ENCODE measurements around the gene SLBP. TPM values are rescaled to one million over a fixed set of nuclear protein-coding genes. Genes with fewer than 3 reads are reported as not detected.
"Not testable (repeated sequence)": the region's sequence is repeated elsewhere in the genome, so short reads cannot be mapped to it uniquely, and the experiment has no call there.

The SLBP gene
- total RNA-seq, 1 donor from 2014 or later, result 62.9 TPM

- DNase-seq (ENCODE audit: low read depth) (no peak), FAIRE-seq (no peak)
- Histone ChIP-seq H3K4me3 (ENCODE audit: low read depth, low read length) (no peak overlapping the region), H3K27me3 (ENCODE audit: control insufficient read depth, insufficient read depth, low read length) (no peaks in the 10 kb centered on the region), H3K36me3 (ENCODE audit: control insufficient read depth, insufficient read depth, low read length) (peaks cover 7% of the 10 kb centered on the region)
- TF ChIP-seq CTCF (IDR thresholded peaks at IDR 0.05; ENCODE audit: insufficient read depth, low read length, severe bottlenecking), result no peak
These were observed 6.4 kb downstream of the SLBP start for GRCh38 chr4:1705732-1706131.

- TF ChIP-seq CTCF (IDR thresholded peaks at IDR 0.05; ENCODE audit: insufficient read depth, low read length, severe bottlenecking), result no peak
- DNase-seq (ENCODE audit: low read depth) (no peak), FAIRE-seq (no peak)
- peaks cover 9% of the 10 kb centered on the region for H3K36me3 ChIP-seq (ENCODE audit: control insufficient read depth, insufficient read depth, low read length)
- H3K27me3 ChIP-seq (ENCODE audit: control insufficient read depth, insufficient read depth, low read length), result no peaks in the 10 kb centered on the region
- no peak overlapping the region for H3K4me3 ChIP-seq (ENCODE audit: low read depth, low read length)
These were observed 8.3 kb downstream of the SLBP start for GRCh38 chr4:1703867-1704266.

- not testable (repeated sequence) for H3K27me3 ChIP-seq (ENCODE audit: control insufficient read depth, insufficient read depth, low read length); FAIRE-seq; DNase-seq (ENCODE audit: low read depth); H3K4me3 ChIP-seq (ENCODE audit: low read depth, low read length)
- H3K36me3 ChIP-seq (ENCODE audit: control insufficient read depth, insufficient read depth, low read length), result peaks cover 13% of the 10 kb centered on the region
These were observed 10.4 kb downstream of the SLBP start for GRCh38 chr4:1701671-1702070.

GRCh38 chr4:1695913-1696312 is 16.2 kb downstream of the SLBP start:
- no peak overlapping the region for H3K4me3 ChIP-seq (ENCODE audit: low read depth, low read length)
- DNase-seq (ENCODE audit: low read depth), result no peak
- no peak for FAIRE-seq
- no peaks in the 10 kb centered on the region for H3K27me3 ChIP-seq (ENCODE audit: control insufficient read depth, insufficient read depth, low read length)
- peaks cover 23% of the 10 kb centered on the region for H3K36me3 ChIP-seq (ENCODE audit: control insufficient read depth, insufficient read depth, low read length)
- TF ChIP-seq CTCF (IDR thresholded peaks at IDR 0.05; ENCODE audit: insufficient read depth, low read length, severe bottlenecking), result no peak

- peak; percentile 96 for TF ChIP-seq CTCF (IDR thresholded peaks at IDR 0.05; ENCODE audit: insufficient read depth, low read length, severe bottlenecking)
- no peaks in the 10 kb centered on the region for H3K27me3 ChIP-seq (ENCODE audit: control insufficient read depth, insufficient read depth, low read length)
- DNase-seq (ENCODE audit: low read depth) (peak; percentile 71), FAIRE-seq (no peak)
- peaks cover 19% of the 10 kb centered on the region for H3K36me3 ChIP-seq (ENCODE audit: control insufficient read depth, insufficient read depth, low read length)
- no peak overlapping the region for H3K4me3 ChIP-seq (ENCODE audit: low read depth, low read length)
These were observed 18.8 kb downstream of the SLBP start for GRCh38 chr4:1693131-1693896.

- no peak for TF ChIP-seq CTCF (IDR thresholded peaks at IDR 0.05; ENCODE audit: insufficient read depth, low read length, severe bottlenecking)
- H3K36me3 ChIP-seq (ENCODE audit: control insufficient read depth, insufficient read depth, low read length), result peaks cover 15% of the 10 kb centered on the region
- no peak overlapping the region for H3K4me3 ChIP-seq (ENCODE audit: low read depth, low read length)
- no peaks in the 10 kb centered on the region for H3K27me3 ChIP-seq (ENCODE audit: control insufficient read depth, insufficient read depth, low read length)
- DNase-seq (ENCODE audit: low read depth), result no peak
- FAIRE-seq, result no peak
These were observed 20.3 kb downstream of the SLBP start for GRCh38 chr4:1691737-1692373.
